ENCODE data around the gene VPS41.

- TF ChIP-seq CHD2 (IDR thresholded peaks at IDR 0.05; ENCODE audit: low read length, partially characterized antibody) (no peak), CTCF (IDR thresholded peaks at IDR 0.05) (no peak), SMC3 (IDR thresholded peaks at IDR 0.05; ENCODE audit: low read depth, low read length) (no peak), TAF1 (IDR thresholded peaks at IDR 0.05; ENCODE audit: borderline replicate concordance, low read depth, low read length) (no peak), REST (IDR thresholded peaks at IDR 0.05; ENCODE audit: low read depth, low read length) (no peak), FOSL2 (IDR thresholded peaks at IDR 0.05; ENCODE audit: borderline replicate concordance, low read depth) (no peak), ELF1 (IDR thresholded peaks at IDR 0.05) (no peak), JUND (IDR thresholded peaks at IDR 0.05) (no peak), POLR2AphosphoS5 (IDR thresholded peaks at IDR 0.05; ENCODE audit: low read depth, low read length) (no peak), MXI1 (IDR thresholded peaks at IDR 0.05; ENCODE audit: low read depth, low read length) (no peak), RCOR1 (IDR thresholded peaks at IDR 0.05; ENCODE audit: low read length) (no peak), YY1 (IDR thresholded peaks at IDR 0.05; ENCODE audit: low read depth) (no peak), FOXM1 (IDR thresholded peaks at IDR 0.05; ENCODE audit: low read depth) (no peak), EP300 (IDR thresholded peaks at IDR 0.05; ENCODE audit: borderline replicate concordance in 1 of 2, low read depth in 1 of 2, low read length in 1 of 2) (no peak)
These were observed 19.9 kb downstream of the VPS41 start for GRCh38 chr7:38889079-38889478.
